HG02678 (cell line): Measurements from ENCODE around the gene SCN4A.

Experiments
- ATAC-seq: cut with Tn5 transposase; IDR thresholded peaks from one replicate; pipeline ENCODE4 v1.9.1; 2021; ENCODE audit warnings: mild to moderate bottlenecking, moderate library complexity; ENCODE audit not compliant: unreplicated experiment

The SCN4A gene

GRCh38 chr17:64002658-64003525, 30.2 kb upstream of the SCN4A start:
- ATAC-seq: no peak

- ATAC-seq: no peak
These were observed 29.2 kb upstream of the SCN4A start for GRCh38 chr17:64001763-64002529.

GRCh38 chr17:64001091-64001579, 28.4 kb upstream of the SCN4A start:
- ATAC-seq: no peak

GRCh38 chr17:63999680-64000531, 27.2 kb upstream of the SCN4A start:
- ATAC-seq: no peak

GRCh38 chr17:63998721-63999679, 26.3 kb upstream of the SCN4A start:
- ATAC-seq: no peak

GRCh38 chr17:63998050-63998720, 25.5 kb upstream of the SCN4A start, which contains the start of gene PRR29:
Gene PRR29, plus strand, starts transcription at chr17:63998351. Its CDS starts 14 bp downstream, at chr17:63998365.
- ATAC-seq: peak; percentile 64

- ATAC-seq: no peak
These were observed 24.8 kb upstream of the SCN4A start for GRCh38 chr17:63997341-63998048.

GRCh38 chr17:63996430-63997182, 23.9 kb upstream of the SCN4A start:
- no peak for ATAC-seq

- no peak for ATAC-seq
These were observed 22.9 kb upstream of the SCN4A start for GRCh38 chr17:63995626-63996025.

- no peak for ATAC-seq
These were observed 20.8 kb upstream of the SCN4A start for GRCh38 chr17:63993368-63993985.

GRCh38 chr17:63991611-63992010, 18.9 kb upstream of the SCN4A start:
- ATAC-seq: no peak

GRCh38 chr17:63989622-63990345, 17.1 kb upstream of the SCN4A start:
- no peak for ATAC-seq

- no peak for ATAC-seq
These were observed 16.3 kb upstream of the SCN4A start for GRCh38 chr17:63988741-63989621.

- no peak for ATAC-seq
These were observed 15.4 kb upstream of the SCN4A start for GRCh38 chr17:63988127-63988478.

- no peak for ATAC-seq
These were observed 14.8 kb upstream of the SCN4A start for GRCh38 chr17:63987221-63988126.
